Fibroblast of peridontal ligament (primary cell): ENCODE data around the gene CGB8.
"Not testable (repeated sequence)": the region's sequence is repeated elsewhere in the genome, so short reads cannot be mapped to it uniquely, and the experiment has no call there.

ENCODE experiments used
- DNase-seq: peaks from one replicate; pipeline ENCODE4 v3.0.0-alpha.2; 2010; ENCODE audit errors: extremely low read depth

CGB8 gene

GRCh38 chr19:49064768-49065611 lies 16.1 kb upstream of the CGB8 start, which contains the start of gene NTF4:
TSS of gene NTF4 (minus strand) at chr19:49064818. CDS start at chr19:49061997, 2,821 bp downstream.
- DNase-seq, result no peak

GRCh38 chr19:49064029-49064629 lies 15.2 kb upstream of the CGB8 start:
- DNase-seq, result no peak

GRCh38 chr19:49061445-49061844 lies 12.5 kb upstream of the CGB8 start:
- no peak for DNase-seq

- DNase-seq, result no peak
These were observed 12.1 kb upstream of the CGB8 start for GRCh38 chr19:49061000-49061399.

GRCh38 chr19:49059053-49059452 lies 10.1 kb upstream of the CGB8 start:
- no peak for DNase-seq

GRCh38 chr19:49058562-49058961 lies 9.7 kb upstream of the CGB8 start:
- no peak for DNase-seq

- peak; percentile 14 for DNase-seq
These were observed 8.8 kb upstream of the CGB8 start, which contains the start of gene CGB7 for GRCh38 chr19:49057636-49058234. TSS of gene CGB7 (minus strand) at chr19:49057749. CDS start at chr19:49055375, 2,374 bp downstream.

- not testable (repeated sequence) for DNase-seq
These were observed 8.1 kb upstream of the CGB8 start for GRCh38 chr19:49056902-49057596.

- DNase-seq, result peak; percentile 17
These were observed 7.4 kb upstream of the CGB8 start for GRCh38 chr19:49056101-49056901.

GRCh38 chr19:49050376-49051033 lies 1.6 kb upstream of the CGB8 start:
- not testable (repeated sequence) for DNase-seq

GRCh38 chr19:49049834-49050233 lies 923 bp upstream of the CGB8 start:
- not testable (repeated sequence) for DNase-seq

GRCh38 chr19:49043548-49043947 lies 5.4 kb downstream of the CGB8 start, which contains the start of gene CGB5:
TSS of gene CGB5 (plus strand) at chr19:49043848. CDS start at chr19:49044210, 362 bp downstream.
- DNase-seq, result not testable (repeated sequence)

- not testable (repeated sequence) for DNase-seq
These were observed 6.2 kb downstream of the CGB8 start for GRCh38 chr19:49042666-49043065.

- DNase-seq, result no peak
These were observed 6.7 kb downstream of the CGB8 start for GRCh38 chr19:49042177-49042576.

- not testable (repeated sequence) for DNase-seq
These were observed 9.2 kb downstream of the CGB8 start for GRCh38 chr19:49039736-49040135.

- DNase-seq, result not testable (repeated sequence)
These were observed 10.2 kb downstream of the CGB8 start for GRCh38 chr19:49038557-49039276.

GRCh38 chr19:49038111-49038510 lies 10.8 kb downstream of the CGB8 start:
- DNase-seq, result not testable (repeated sequence)

GRCh38 chr19:49036815-49037214 lies 12.1 kb downstream of the CGB8 start, which contains the start of gene CGB1:
TSS of gene CGB1 (minus strand) at chr19:49036895. CDS start at chr19:49036711, 184 bp downstream.
- not testable (repeated sequence) for DNase-seq

- not testable (repeated sequence) for DNase-seq
These were observed 17.1 kb downstream of the CGB8 start, which contains the start of gene CGB2 for GRCh38 chr19:49031642-49032301. TSS of gene CGB2 (plus strand) at chr19:49031890. CDS start at chr19:49032096, 206 bp downstream.
